K562 (cell line): ENCODE results near the gene OPA1. TPM values are rescaled to one million over a fixed set of nuclear protein-coding genes. Genes with fewer than 3 reads are reported as not detected.

Source experiments
- ATF1 ChIP-seq, 2 experiments: fragments of 450-650 bp in 1 of 2; IDR thresholded peaks; 2 replicates each; pipeline ENCODE4 v1.6.1; 2016; ENCODE audit warnings: missing compliant biosample characterization in 1 of 2, missing genetic modification characterization in 1 of 2
- BCL6 ChIP-seq: fragments of 250-450 bp; sonication (Bioruptor Pico); IDR thresholded peaks from 2 replicates; pipeline ENCODE4 v1.4.0; 2020
- CSDE1 ChIP-seq, 2 experiments: fragments of 450-650 bp; IDR thresholded peaks; 2 replicates each; pipeline ENCODE4 v1.6.1; 2016; ENCODE audit warnings: mild to moderate bottlenecking in 1 of 2
- CTBP1 ChIP-seq: fragments of 450-650 bp; IDR thresholded peaks from 2 replicates; pipeline ENCODE4 v1.6.1; 2016; ENCODE audit warnings: borderline replicate concordance
- EZH2 ChIP-seq: IDR thresholded peaks from 2 replicates; pipeline ENCODE4 v1.6.1; 2012; ENCODE audit warnings: low read depth, mild to moderate bottlenecking, inconsistent platforms, low read length, borderline replicate concordance
- FOSL1 ChIP-seq: fragments of 200-800 bp; sonication (Bioruptor generic); conservative IDR thresholded peaks from 2 replicates; pipeline ENCODE4 v1.6.1; 2016; ENCODE audit warnings: missing genetic modification characterization, missing compliant biosample characterization
- GATAD2A ChIP-seq: fragments of 450-650 bp; IDR thresholded peaks from 2 replicates; pipeline ENCODE4 v1.6.1; 2017
- KLF1 ChIP-seq: fragments of 450-650 bp; IDR thresholded peaks from 2 replicates; pipeline ENCODE4 v1.6.1; 2016; ENCODE audit warnings: missing genetic modification characterization, missing compliant biosample characterization
- MAFF ChIP-seq: IDR thresholded peaks from 2 replicates; pipeline ENCODE4 v1.6.1; 2012; ENCODE audit warnings: low read length, improper control_type of control experiment
- MAFK ChIP-seq: IDR thresholded peaks from 2 replicates; pipeline ENCODE4 v1.6.1; 2011; ENCODE audit warnings: low read length, improper control_type of control experiment
- MTA1 ChIP-seq: fragments of 450-650 bp; IDR thresholded peaks from 2 replicates; pipeline ENCODE4 v1.6.1; 2017; ENCODE audit warnings: borderline replicate concordance
- MYNN ChIP-seq, 2 experiments: sonication (generic); formaldehyde crosslinking in 1 of 2; IDR thresholded peaks; 2 replicates each; pipeline versions ENCODE4 v1.5.0 to v1.6.1; 2016 to 2020; ENCODE audit warnings: antibody characterized with exemption in 1 of 2, missing genetic modification reagents in 1 of 2
- SMAD1 ChIP-seq: fragments of 150-350 bp; IDR thresholded peaks from 2 replicates; pipeline ENCODE4 v1.6.1; 2014; ENCODE audit warnings: low read length, low read depth; ENCODE audit not compliant: partially characterized antibody
- SMARCA4 ChIP-seq: fragments of 450-650 bp; IDR thresholded peaks from 2 replicates; pipeline ENCODE4 v1.6.1; 2016
- TCF7 ChIP-seq: sonication (generic); IDR thresholded peaks from 2 replicates; pipeline ENCODE4 v1.6.1; 2016; ENCODE audit warnings: antibody characterized with exemption, borderline replicate concordance
- ZC3H11A ChIP-seq: IDR thresholded peaks from 2 replicates; pipeline ENCODE4 v1.6.1; 2012; ENCODE audit warnings: low read depth, low read length, improper control_type of control experiment
- ZNF140 ChIP-seq: fragments of 250-450 bp; sonication (Bioruptor Pico); IDR thresholded peaks from 2 replicates; pipeline ENCODE4 v1.8.0; 2021; ENCODE audit warnings: moderate library complexity, mild to moderate bottlenecking, inconsistent platforms
- ZNF263 ChIP-seq: sonication (generic); formaldehyde crosslinking; IDR thresholded peaks from 2 replicates; pipeline ENCODE4 v1.8.0; 2022; ENCODE audit warnings: mild to moderate bottlenecking, missing genetic modification reagents, borderline replicate concordance
- polyA plus RNA-seq, 8 experiments: library from polyadenylated mRNA; depleted of rRNA in 4 of 8; stranded (reverse) in 5 of 8; unstranded in 3 of 8; fragments of >200 nt; fragmentation: Nextera tagmentation in 2 of 8; fragmentation: Illumina TruSeq in 1 of 8; extraction: Ambion mirVana in 2 of 8; extraction: Trizol in 1 of 8; gene quantifications; 2 replicates each; pipeline versions ENCODE4 v1.2.1 to v1.2.3, GENCODE V29; 2011 to 2014; ENCODE audit warnings: inconsistent platforms in 1 of 8, missing spikeins in 1 of 8
- total RNA-seq, 7 experiments: library from RNA; depleted of rRNA in 6 of 7; stranded (reverse); fragments of >200 nt in 6 of 7; fragmentation: Illumina TruSeq in 2 of 7; extraction: Trizol in 2 of 7; gene quantifications; 2 replicates each; pipeline versions ENCODE4 v1.2.1 to v1.2.3, GENCODE V29; 2011 to 2021; ENCODE audit warnings: low replicate concordance in 1 of 7
- TF ChIP-seq, protein P1 (sequence below), 2 experiments: fragments of 450-650 bp in 1 of 2; sonication (generic) in 1 of 2; formaldehyde crosslinking in 1 of 2; IDR thresholded peaks in 1 of 2; conservative IDR thresholded peaks in 1 of 2; 2 replicates each; pipeline versions ENCODE4 v1.6.1 to v1.8.1; 2016 to 2023; ENCODE audit warnings: mild to moderate bottlenecking in 2 of 2, moderate library complexity in 2 of 2, inconsistent platforms in 1 of 2, missing genetic modification reagents in 1 of 2
- TF ChIP-seq, protein P2 (sequence below), 2 experiments: IDR thresholded peaks in 1 of 2; conservative IDR thresholded peaks in 1 of 2; 2 replicates each; pipeline ENCODE4 v1.6.1; 2016; ENCODE audit warnings: low read depth in 2 of 2, mild to moderate bottlenecking in 1 of 2, missing compliant biosample characterization in 1 of 2, missing genetic modification characterization in 1 of 2, moderate library complexity in 1 of 2
- TF ChIP-seq, protein P3 (sequence below): fragments of 250-450 bp; sonication (Bioruptor Pico); IDR thresholded peaks from 2 replicates; pipeline ENCODE4 v1.4.0; 2020; ENCODE audit warnings: mild to moderate bottlenecking, moderate library complexity

OPA1 gene
- total and polyA plus RNA-seq, 9 of the 15 experiments (the other 6 are each of a cell fraction or from before 2014, with no cell fraction given), result 19.7 to 127 (median 94.7) TPM

DNA sequence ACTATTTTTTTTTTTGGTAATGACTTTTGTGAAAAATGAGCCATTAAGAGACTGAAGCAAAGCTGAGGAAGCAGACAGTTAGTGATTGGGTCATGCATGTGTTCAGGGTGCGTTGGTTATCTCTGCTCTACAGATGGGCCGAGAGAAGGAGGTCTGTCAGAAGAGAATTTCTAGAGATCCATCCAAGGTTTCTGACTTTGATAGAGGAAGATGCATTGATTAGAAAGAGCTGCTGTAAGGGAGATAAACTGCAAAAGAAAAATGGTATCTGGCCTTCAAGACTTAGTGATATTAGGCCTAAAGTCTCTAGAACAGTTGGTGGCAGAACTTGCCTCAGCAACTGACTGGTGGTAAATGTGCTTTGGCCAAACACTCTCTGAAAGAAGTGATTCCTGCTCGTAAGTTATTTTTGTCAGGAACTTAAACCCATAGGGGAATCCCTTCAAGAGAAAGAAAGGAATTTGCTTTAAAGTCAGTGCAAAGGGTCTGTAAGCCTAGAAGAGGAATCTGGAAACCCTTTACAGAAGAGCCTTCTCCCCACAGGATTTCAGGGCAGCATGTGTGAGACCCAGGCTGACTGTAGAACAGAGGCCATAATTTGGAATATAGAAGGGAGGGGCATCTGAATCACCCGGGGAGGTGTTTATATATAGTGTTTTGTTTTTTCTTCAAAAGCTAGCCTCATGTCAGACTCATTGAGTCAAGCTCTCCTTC lies 67.8 kb downstream of the OPA1 start (continued):
- TF ChIP-seq ZNF140 (CRISPR knock-in tag) (no peak), MAFF (no peak), BCL6 (CRISPR knock-in tag) (peak; percentile 85; the same call in 1 of the 2 replicates), MTA1 (peak; percentile 93), KLF1 (tag) (no peak), TCF7 (0 out of 2 replicates have a peak, but pooled peaks have one; percentile 39), GATAD2A (peak; percentile 93; the same call in 1 of the 2 replicates), CSDE1 (IDR thresholded peaks at IDR 0.05) (0 out of 4 replicates have a peak, but pooled peaks of 1 of the 2 experiments have one; percentile 46), MYNN (IDR thresholded peaks at IDR 0.05) (peak; percentile 70; the same call in 1 of the 2 replicates), MYNN (CRISPR knock-in tag; IDR thresholded peaks at IDR 0.05) (no peak), ZNF263 (peak; percentile 24; the same call in 1 of the 2 replicates), MAFK (peak; percentile 6; the same call in 1 of the 2 replicates), FOSL1 (tag) (peak; percentile 82), CTBP1 (peak; percentile 90; the same call in 1 of the 2 replicates), SMAD1 (peak; percentile 94), EZH2 (peak; percentile 51; the same call in 1 of the 2 replicates), ATF1 (CRISPR knock-in tag; IDR thresholded peaks at IDR 0.05) (no peak), ATF1 (tag; IDR thresholded peaks at IDR 0.05) (peak; percentile 72), ZC3H11A (no peak), SMARCA4 (peak; percentile 100)
- TF ChIP-seq, protein P1, sequence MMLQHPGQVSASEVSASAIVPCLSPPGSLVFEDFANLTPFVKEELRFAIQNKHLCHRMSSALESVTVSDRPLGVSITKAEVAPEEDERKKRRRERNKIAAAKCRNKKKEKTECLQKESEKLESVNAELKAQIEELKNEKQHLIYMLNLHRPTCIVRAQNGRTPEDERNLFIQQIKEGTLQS (IDR thresholded peaks at IDR 0.05), result peak; percentile 80
- TF ChIP-seq, protein P1 (CRISPR knock-in tag; conservative IDR thresholded peaks at IDR 0.05), result no peak
- TF ChIP-seq, protein P2, sequence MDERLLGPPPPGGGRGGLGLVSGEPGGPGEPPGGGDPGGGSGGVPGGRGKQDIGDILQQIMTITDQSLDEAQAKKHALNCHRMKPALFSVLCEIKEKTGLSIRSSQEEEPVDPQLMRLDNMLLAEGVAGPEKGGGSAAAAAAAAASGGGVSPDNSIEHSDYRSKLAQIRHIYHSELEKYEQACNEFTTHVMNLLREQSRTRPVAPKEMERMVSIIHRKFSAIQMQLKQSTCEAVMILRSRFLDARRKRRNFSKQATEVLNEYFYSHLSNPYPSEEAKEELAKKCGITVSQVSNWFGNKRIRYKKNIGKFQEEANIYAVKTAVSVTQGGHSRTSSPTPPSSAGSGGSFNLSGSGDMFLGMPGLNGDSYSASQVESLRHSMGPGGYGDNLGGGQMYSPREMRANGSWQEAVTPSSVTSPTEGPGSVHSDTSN (CRISPR knock-in tag; IDR thresholded peaks at IDR 0.05; ENCODE audit: low read depth), result no peak
- TF ChIP-seq, protein P2 (tag; conservative IDR thresholded peaks at IDR 0.05; ENCODE audit: low read depth), result peak; percentile 97
- TF ChIP-seq, protein P3, sequence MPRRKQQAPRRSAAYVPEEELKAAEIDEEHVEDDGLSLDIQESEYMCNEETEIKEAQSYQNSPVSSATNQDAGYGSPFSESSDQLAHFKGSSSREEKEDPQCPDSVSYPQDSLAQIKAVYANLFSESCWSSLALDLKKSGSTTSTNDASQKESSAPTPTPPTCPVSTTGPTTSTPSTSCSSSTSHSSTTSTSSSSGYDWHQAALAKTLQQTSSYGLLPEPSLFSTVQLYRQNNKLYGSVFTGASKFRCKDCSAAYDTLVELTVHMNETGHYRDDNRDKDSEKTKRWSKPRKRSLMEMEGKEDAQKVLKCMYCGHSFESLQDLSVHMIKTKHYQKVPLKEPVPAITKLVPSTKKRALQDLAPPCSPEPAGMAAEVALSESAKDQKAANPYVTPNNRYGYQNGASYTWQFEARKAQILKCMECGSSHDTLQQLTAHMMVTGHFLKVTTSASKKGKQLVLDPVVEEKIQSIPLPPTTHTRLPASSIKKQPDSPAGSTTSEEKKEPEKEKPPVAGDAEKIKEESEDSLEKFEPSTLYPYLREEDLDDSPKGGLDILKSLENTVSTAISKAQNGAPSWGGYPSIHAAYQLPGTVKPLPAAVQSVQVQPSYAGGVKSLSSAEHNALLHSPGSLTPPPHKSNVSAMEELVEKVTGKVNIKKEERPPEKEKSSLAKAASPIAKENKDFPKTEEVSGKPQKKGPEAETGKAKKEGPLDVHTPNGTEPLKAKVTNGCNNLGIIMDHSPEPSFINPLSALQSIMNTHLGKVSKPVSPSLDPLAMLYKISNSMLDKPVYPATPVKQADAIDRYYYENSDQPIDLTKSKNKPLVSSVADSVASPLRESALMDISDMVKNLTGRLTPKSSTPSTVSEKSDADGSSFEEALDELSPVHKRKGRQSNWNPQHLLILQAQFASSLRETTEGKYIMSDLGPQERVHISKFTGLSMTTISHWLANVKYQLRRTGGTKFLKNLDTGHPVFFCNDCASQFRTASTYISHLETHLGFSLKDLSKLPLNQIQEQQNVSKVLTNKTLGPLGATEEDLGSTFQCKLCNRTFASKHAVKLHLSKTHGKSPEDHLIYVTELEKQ (CRISPR knock-in tag), result no peak
